ENCODE measurements around the gene ARHGEF26. TPM values are rescaled to one million over a fixed set of nuclear protein-coding genes. Genes with fewer than 3 reads are reported as not detected.
A peak's percentile ranks its signal among the peaks of the same experiment; 100 is the strongest.

Gene ARHGEF26
- total RNA-seq, 1 donor from 2014 or later, result 13.8 TPM

DNA sequence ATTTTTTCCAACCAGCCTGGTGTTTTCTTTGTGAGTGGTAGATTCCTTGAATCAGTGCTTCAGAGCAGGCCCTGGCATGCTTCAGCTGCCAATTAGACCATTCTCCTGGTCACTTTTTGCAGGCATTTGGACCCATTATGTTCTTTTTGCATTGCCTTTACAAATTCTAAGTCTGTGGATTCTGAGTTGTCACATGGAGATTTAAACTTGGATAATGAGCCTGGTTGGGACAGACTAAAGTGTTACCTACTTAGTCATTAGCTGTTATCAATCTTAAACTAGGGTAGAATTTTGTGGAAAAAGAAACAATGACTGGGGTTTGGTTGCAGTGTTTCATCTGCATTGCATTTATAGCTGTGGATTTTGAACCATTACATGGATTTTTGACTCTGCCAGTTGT lies 40.6 kb downstream of the ARHGEF26 start:
- DNase-seq, result no peak

DNA sequence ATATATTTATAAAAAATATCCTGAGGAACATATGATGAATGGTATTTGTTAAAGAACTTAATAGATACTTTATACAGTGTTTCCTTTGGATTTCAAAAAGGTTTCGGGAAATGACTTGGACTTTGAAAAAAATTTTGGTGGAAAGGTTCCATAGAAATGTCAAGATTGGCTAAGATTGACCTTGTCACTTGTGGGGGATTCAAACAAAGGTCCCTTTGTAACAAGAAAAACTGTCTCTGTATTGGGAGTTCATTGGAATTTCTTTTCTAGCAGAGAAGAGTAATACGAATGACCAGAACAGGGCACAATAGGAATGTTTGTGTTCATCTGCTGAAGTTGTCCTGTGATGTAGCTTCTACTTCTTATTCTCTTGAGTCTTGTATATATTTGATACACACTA lies 43.2 kb downstream of the ARHGEF26 start:
- DNase-seq, result no peak

DNA sequence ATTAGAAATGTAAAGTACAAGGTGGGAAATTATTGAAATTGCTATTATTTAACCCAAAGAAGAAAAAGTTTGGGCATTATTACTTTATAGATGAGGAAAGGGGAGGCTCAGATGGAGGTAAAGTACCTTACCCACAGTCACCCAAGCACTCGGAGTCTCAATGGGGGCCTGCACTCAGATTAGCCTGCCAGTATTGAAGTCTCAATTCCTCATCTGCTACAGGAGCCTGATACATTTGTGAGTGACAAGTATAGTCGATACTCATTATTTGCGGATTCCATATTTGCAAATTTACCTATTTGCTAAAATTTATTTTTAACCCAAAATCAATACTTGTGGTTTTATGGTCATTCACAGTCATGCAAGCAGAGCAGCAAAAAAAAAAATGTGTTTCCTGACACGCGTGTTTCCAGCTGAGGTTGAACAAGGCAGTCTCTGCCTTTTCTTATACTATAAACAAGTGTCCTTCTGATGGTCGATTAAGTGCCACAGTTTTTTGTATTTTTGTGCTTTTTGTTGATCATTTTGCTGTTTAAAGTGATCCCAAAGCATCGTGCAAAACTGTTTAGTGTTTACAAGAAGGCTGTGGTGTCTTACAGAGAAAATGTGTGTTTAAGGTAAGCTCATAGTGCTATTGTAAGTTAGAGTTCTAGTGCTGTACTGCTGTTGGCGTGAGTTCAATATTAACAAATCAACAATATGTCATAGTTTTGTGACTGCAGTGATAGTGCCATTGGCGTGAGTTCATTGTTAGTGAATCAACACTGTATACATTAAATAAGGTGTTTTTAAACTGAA lies 48.0 kb downstream of the ARHGEF26 start:
- DNase-seq, result no peak

DNA sequence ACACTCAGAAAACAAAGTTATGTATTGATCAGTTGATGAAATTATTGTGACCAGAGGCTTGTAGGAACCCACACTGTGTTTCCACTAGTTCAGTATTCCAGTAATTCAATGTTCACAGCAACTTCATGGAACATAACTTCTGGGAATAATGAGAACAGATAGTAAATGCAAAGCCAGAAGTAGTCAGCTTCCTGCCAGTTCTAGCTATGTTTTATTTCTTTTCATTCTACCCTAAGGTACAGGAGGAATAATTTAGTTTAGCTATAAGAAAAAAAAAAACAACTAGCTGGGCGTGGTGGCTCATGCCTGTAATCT lies 48.6 kb downstream of the ARHGEF26 start:
- DNase-seq, result peak; percentile 22

DNA sequence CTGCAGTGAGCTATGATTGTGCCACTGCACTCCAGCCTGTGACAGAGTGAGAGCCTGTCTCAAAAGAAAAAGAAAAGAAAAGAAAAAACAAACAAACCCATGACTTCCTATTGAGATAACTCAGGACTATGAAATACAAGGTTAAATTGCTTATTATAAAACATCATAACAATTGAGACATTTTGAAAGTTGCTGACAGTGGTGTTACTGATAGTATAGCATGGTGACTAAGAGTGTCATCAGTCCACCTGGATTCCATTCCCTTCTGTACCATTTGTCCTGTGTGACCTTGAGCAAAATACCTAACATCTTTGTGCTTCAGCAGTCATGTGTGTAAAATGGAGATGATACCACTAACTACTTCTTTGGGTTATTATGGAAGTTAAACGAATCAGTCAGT lies 49.1 kb downstream of the ARHGEF26 start:
- DNase-seq, result no peak

DNA sequence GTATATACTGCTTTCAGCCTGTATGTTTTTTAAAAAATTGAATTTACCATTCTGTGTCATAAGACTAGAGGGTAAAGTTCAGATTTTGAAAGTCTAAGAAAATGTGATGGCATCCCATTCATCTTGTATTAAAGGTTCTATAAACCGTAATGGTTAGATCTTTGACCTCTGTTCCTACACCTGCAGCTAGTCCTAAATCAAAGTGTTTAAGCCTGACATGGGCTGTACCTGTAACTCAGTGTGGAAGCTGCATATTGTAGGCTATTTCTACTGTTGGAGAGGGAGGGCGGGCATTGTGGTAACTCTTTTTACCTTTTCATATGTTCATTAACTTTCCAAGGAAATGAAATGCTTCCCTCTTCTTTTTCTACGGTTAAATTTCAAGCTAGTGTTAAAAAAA lies 53.9 kb downstream of the ARHGEF26 start:
- no peak for DNase-seq

DNA sequence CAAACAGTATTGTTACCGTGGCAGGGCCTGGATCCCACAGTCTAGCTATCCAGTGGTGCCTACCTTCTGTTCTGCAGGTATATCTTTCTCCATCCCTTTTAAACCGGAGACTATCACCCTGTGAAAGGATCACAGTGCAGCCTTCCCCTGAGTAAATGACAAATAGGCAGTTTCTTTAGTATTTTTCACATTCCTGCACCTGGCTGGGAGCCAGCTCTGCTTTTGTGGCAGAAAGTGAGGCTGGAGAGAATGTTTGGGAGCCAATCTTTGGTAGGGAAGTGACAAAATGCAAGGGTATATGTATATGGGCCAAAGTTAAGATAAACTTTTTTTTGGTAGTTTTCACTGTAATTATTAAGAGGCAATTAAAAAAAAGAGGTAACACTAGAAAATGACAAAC lies 54.8 kb downstream of the ARHGEF26 start:
- no peak for DNase-seq

DNA sequence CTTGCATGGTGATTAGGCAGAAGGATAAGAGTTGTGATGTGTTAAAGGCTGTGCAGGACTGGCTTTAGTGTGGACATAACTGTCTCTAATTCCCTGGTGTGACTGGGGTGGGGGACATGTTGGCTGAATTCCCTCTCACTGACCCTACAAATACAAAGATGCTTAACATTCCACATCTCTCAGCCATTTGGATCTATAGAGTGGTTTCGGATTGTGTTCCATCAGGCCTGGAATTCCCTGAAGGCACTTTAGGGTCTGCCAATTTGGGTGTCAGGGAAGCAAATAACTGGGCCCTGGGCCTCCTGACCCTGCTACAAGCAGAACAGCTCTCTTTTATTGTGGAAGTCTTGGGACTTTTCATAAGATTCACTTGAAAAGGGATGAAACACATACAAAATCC lies 56.2 kb downstream of the ARHGEF26 start:
- DNase-seq, result no peak

DNA sequence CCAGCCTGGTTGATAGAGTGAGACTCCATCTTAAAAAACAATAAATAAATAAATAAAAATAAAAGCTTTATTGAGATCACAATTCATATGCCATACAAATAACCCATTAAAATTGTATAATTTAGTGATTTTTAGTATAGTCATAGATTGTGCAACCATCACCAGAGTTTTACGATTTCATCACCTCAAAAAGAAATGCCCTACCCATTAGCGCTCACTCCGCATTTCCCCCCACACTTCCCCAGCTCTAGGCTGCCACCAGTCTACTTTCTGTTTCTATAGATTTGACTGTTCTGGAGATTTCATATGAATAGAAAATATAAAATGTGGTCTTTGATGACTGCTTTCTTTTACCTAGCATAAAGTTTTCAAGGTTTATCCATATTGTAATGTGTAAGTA lies 57.0 kb downstream of the ARHGEF26 start:
- no peak for DNase-seq

DNA sequence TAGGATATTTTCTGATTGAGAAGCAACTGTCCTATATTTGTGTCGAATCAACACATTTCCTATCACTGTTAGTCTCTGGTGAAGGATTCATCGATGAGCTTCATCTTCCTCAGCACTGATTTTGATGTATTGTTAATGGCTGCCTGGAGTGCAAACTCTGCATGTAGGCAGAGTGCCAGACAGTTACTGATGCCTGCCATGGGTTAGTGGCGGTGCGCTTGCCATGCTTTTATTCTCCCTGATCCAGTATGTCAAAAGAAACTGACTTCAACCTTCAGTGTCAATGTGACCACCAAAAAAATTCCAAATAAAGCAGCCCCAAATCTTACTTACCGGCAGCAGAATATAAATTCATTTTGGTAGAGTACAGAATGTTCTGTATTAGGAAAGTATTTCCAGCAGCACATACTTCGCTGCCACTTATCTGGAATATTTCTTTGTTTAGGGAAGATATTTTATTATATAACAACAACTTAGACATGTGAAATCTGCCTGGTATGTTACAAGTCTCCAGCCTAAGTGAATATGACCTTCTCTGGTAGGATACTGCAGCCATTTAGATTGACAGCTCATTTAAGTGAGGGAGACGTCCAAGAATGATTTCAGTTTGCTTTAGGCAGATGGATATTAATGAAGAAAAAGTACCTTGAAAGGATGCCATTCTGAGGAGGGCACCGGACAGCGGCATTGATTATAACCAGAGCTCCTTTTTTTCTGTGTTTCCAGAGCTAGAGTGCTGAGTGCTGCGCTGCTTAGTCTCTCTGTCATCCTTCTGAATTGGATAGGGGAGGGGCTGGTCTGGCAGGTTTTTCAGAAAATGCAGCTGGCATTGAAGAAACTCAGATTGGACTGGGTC lies 59.9 kb downstream of the ARHGEF26 start:
- DNase-seq, result no peak

DNA sequence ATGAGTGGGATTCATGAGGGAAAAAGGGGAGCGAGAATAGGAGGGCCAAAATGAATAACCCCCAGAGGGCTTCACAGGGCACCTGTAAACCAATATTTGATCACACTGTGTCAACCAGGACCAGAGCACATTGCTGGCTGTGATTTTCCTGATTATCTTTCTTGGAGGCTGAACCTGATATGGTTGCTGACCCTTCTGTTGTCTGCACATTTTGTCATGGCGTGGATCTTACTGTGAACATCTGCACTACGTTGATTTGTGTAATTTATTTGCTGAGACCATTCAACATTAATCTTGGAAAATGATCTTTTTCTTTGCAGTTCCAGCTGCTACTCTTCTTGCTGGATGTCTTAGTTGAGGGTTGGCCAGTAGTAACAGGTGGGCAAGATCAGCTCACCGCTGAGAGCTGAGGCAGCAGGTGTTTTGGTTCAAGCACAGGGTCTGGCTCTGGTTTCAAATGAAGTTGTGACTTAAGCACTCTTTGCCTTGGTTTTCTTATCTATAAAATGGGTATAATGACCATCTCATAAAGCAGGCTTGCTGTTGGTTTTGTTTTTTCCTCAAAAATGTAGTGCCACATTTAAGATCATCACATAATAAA lies 61.2 kb downstream of the ARHGEF26 start:
- DNase-seq, result no peak

DNA sequence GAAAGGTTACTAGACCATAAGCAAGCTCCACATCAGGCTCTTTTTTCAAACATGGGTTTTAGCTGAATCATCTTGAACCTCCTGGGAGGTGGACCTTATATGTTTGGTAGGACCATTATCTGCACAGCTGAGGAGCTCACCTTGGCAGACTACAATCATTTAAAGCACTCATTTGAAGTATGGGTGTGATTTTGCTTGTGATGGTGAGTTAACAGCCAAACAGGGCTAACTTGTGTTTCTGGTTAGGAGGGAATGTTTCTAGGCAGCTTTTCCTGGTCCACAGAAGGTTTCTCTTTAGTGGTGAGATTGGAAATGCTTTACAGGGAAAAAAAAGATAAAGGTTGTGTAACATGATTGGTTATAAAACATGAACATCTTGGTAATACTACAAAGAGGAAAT lies 61.8 kb downstream of the ARHGEF26 start:
- DNase-seq, result no peak

DNA sequence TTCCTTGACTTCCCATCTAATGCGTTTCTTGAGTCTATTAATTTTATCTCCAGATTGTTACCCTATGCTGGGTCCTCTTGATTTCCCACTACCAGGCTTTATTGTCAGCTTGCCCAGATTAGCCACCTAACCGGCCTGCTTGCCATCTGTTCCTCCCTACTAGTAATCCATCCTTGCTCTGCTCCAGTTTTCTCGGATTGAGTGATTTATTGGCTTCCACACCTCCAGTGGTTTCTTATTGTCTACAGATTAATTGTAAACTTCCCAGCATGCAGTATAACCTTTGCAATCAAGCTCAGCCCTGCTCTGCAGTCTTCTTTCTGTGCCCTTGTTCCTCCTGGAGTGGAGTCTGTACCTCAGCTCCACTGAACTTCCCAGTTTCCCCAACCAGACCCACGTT lies 63.4 kb downstream of the ARHGEF26 start:
- no peak for DNase-seq

DNA sequence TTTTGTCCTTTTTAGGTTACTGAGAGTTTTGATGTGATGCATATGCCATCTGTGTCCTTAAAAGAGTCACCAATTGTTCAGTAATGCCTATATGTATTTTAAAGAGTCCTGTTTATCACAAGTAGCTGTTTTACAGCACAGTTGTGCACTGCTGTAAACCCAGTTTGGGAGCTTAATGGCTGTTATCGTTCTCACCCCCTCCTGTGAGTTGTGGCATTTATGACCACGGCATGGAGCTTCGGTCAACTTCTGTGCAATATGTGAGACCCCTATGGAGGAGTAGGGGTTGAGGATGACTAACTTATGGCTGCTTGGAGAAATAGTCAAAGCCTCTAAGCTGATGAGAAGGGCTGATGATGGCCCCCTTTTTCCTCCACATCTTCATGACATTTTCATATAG lies 67.2 kb downstream of the ARHGEF26 start:
- no peak for DNase-seq

DNA sequence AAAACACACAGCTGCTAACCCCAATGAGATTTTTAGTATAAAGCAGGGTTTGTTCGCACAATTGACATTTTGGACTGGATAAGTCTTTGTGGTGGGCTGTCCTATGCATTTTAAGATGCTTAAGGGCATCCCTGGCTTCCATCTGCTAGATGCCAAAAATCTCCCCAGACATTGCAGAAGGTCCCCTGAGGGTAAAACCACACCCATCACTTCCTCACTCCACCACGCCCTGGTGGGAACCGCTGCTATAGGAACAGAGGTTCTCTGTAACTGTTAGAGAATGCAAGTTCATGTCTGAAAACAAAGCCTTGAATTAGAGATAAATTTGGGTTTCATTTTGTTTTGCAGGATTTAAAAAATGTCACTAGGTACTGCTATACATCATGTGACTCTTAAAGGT lies 67.7 kb downstream of the ARHGEF26 start:
- DNase-seq, result no peak

DNA sequence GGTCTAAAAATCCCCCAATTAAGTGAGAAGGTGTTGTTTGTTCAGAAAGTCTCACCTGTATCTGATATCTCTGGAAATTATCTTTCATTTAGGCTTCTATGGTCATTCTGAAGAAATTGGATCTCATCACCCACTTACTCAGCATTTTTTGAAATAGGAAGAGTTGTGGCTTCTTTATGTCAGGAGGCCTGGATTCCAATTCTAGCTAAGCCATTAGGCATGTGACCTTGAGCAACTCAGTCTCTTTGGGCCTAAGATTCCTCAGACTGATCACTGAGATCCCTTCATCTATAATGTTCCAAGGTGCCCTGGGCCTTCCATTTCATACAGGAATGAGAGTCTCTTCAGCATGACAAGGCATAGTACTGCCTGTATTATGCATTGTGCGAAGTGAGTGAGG lies 70.3 kb downstream of the ARHGEF26 start:
- no peak for DNase-seq

DNA sequence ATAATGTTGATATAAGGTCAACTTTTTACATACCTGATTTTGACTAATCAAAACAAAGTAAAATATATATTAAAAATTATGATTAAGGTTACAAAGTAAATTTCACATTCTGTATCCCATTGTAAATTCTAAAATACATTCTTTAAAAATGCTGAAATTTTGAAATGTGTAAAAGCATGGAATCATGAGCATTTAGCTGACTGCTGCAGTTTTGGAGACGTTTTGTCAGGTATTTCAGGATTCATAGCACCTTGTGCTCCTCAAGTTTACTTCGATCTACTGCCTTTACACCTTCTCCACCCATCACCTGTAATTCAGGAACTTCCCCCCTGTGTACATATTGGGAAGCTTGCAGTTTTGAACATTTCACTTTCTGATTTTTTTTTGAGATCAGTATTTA lies 71.0 kb downstream of the ARHGEF26 start:
- no peak for DNase-seq

DNA sequence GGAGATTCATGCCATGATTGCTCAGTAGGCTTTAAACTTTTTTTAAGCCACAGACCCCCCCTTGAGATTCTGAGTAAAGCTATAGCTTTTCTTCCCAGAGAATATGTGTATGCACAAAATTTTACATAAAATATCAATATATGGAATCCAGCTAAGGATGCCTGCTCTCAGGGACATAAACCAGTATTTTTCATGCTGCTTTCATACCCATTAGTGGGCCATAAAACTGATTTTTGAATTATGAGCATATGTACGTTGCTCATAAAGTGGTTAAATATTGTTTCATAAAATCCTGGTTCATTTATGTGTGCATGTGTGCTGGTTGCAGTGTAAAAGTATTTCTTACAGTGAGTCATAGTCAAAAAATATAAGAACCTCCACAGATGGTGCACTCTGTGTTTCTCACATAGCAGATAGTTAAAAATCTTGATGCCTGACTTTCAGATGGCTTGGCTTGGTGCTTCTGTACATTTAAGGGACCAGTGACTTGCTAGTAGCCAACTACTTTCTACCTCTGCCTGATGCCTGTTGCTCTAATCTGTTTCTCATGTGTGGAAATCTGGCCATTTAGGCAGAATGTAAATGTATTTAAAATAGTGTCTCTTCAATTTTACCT lies 71.9 kb downstream of the ARHGEF26 start:
- DNase-seq, result no peak

DNA sequence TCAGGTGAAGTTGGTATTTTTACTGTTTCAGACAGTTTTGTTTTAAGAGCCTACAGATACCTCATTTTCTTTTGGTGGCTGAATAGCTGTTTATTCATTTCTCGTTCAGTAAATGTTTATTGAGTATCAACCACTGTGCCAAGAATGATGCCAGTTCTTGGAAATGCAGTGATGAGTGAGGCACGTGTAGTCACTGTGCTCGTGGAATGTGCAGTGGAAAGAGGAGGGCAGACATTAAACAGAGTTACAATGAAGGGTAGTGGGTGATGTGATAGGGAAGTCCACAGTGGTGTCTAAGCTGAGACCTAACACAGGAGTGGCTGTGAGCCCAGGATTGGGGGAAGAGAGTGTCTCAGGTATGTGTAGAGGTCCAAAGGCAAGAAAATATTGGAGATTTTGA lies 73.7 kb downstream of the ARHGEF26 start:
- no peak for DNase-seq

DNA sequence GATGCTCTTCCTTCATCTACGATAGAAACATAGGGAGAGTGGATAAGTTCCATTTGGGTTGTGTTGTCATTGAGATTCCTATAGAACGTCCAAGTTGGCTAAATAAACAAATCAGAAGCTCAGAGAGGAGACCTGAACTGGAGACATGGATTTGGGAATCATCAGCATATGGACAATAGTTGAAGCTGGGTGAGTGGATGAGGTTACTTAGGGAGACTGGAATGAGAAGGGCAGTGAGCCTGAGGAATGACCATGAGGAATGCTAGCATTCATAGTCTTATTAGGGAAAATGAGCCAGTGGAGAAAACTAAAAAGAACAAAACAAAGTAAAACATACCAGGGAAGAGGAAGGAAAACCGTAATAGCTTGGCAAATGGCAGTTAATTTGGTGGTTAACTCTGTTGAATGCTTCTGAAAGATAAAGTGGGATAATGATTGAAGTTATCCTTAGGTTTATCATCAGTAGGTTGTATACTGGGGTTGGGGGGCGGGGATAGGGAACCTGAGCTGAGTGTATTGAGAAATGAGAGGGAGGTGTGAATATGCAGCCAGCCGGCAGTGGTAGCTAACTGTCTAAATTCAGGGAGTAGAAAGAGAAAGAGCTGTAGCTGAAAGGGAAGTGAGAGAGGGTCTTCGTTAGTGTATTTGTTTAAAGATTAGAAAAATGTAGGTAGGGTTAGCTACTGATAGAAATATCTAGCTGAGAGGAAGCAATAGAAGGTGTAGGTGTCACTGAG lies 74.6 kb downstream of the ARHGEF26 start:
- no peak for DNase-seq

DNA sequence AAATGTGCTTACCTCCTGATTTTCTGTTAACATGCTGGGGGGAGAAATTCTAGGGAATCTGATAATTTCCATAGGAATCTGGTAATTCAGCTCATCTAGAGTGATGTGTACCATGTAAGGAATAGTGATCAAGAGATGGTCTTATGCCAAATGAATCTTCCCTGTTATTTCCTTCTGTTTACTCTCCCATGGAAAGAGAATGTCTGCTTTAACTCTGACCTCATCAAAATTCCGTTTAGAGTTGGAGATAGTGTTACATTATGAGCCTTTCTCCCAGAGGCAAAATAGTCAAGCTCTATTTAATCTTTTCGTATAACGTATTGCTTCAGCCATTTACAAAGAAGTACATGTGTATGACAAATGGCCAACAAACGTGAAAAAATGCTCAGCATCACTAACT lies 76.6 kb downstream of the ARHGEF26 start:
- DNase-seq, result no peak

DNA sequence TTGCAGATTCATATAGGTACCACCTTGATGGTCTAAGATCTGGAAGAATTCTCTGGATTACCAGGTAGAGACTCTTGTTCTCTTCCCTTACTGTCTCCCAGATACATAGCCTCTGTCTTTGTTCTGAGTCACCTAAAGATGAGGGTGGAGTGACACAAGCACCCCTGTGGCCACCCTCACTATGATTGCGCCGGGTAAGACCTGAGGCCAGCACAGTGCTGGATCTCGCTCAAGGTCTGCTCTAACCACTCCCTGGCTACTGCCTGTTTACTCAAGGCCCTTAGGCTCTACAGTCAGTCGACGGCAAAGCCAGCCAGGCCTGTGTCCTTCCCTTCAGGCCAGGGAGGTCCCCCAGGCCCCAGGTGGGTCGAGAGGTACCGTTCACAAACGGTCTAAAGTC lies 88.3 kb downstream of the ARHGEF26 start:
- DNase-seq, result no peak

Measured in skin of body (tissue), 2 donors.